A549 (cell line): ENCODE data around the gene SLC20A1. TPM values are rescaled to one million over a fixed set of nuclear protein-coding genes. Genes with fewer than 3 reads are reported as not detected.

Experiments used
- ATAC-seq, 2 experiments: fragments of 200-7000 bp in 1 of 2; fragments of >200 bp in 1 of 2; cut with Nextera tagmentation in 1 of 2; cut with Tn5 transposase in 1 of 2; 3 replicates each; pipeline versions ENCODE4 v1.8.0 to v1.9.1; 2018 to 2020; ENCODE audit warnings: mild to moderate bottlenecking in 1 of 2, moderate library complexity in 1 of 2
- CTCF ChIA-PET: fragments of 300-600 bp; sonication (Branson Sonifier 250); formaldehyde crosslinking; extraction: SDS; loops from one replicate; lab custom pipeline; 2021; ENCODE audit warnings: antibody characterized with exemption, inconsistent platforms; lab: Yijun Ruan, JAX
- POLR2A ChIA-PET: fragments of 350-600 bp; formaldehyde crosslinking; extraction: SDS; loops from one replicate; lab custom pipeline; 2021; ENCODE audit warnings: antibody characterized with exemption, inconsistent platforms; lab: Yijun Ruan, JAX
- DNase-seq, 2 experiments: peaks; one replicate each; pipeline versions ENCODE4 v3.0.0 to v3.0.0-alpha.2; 2011 to 2016; ENCODE audit warnings: low read depth in 1 of 2, low spot score in 1 of 2
- FAIRE-seq: peaks from 2 replicates; lab custom pipeline; 2011; peaks lifted over from hg19 to GRCh38; lab: Jason Lieb, UNC
- H3K27ac ChIP-seq, 2 experiments: fragments of >200 bp; sonication (Bioruptor Twin); formaldehyde crosslinking; 3 replicates each; pipeline ENCODE4 v1.5.1; 2016 to 2017
- H3K4me1 ChIP-seq: fragments of >200 bp; sonication (Bioruptor Twin); formaldehyde crosslinking; 3 replicates; pipeline ENCODE4 v1.6.1; 2016
- H3K4me2 ChIP-seq: fragments of >200 bp; sonication (Bioruptor Twin); formaldehyde crosslinking; 3 replicates; pipeline ENCODE4 v1.6.1; 2016
- H3K4me3 ChIP-seq: fragments of >200 bp; sonication (Bioruptor Twin); formaldehyde crosslinking; 3 replicates; pipeline ENCODE4 v1.5.1; 2016
- H3K9me3 ChIP-seq: fragments of >200 bp; sonication (Bioruptor Twin); formaldehyde crosslinking; 3 replicates; pipeline ENCODE4 v1.6.1; 2016
- ATOH8 ChIP-seq: fragments of 250-450 bp; sonication (Bioruptor Pico); IDR thresholded peaks from 2 replicates; pipeline ENCODE4 v1.5.0; 2020; ENCODE audit warnings: low read depth, mild to moderate bottlenecking, moderate library complexity
- BCL3 ChIP-seq: fragments of >200 bp; sonication (Bioruptor Twin); formaldehyde crosslinking; IDR thresholded peaks from 3 replicates; pipeline ENCODE4 v1.6.1; 2016
- CBX2 ChIP-seq: fragments of 200-600 bp; sonication (generic); IDR thresholded peaks from 2 replicates; pipeline ENCODE4 v1.6.1; 2016; ENCODE audit warnings: low read depth, mild to moderate bottlenecking, borderline replicate concordance
- CEBPB ChIP-seq, 2 experiments: fragments of >200 bp in 1 of 2; sonication (Bioruptor Twin) in 1 of 2; formaldehyde crosslinking in 1 of 2; IDR thresholded peaks; 2 replicates each; pipeline ENCODE4 v1.6.1; 2012 to 2016
- CHD2 ChIP-seq: fragments of 150-350 bp; IDR thresholded peaks from 2 replicates; pipeline ENCODE4 v1.6.1; 2014; ENCODE audit warnings: low read length; ENCODE audit not compliant: partially characterized antibody
- ESRRA ChIP-seq: fragments of 150-350 bp; IDR thresholded peaks from 2 replicates; pipeline ENCODE4 v1.6.1; 2014; ENCODE audit warnings: mild to moderate bottlenecking, low read length, borderline replicate concordance
- FOSL2 ChIP-seq, 2 experiments: fragments of 450-650 bp in 1 of 2; fragments of >200 bp in 1 of 2; sonication (Bioruptor Twin) in 1 of 2; formaldehyde crosslinking; IDR thresholded peaks; 2 replicates each; pipeline versions ENCODE4 v1.5.0 to v1.6.1; 2016 to 2020; ENCODE audit warnings: mild to moderate bottlenecking in 1 of 2, moderate library complexity in 1 of 2
- FOXS1 ChIP-seq: fragments of 250-450 bp; sonication (Bioruptor Pico); IDR thresholded peaks from 2 replicates; pipeline ENCODE4 v1.5.0; 2020; ENCODE audit warnings: mild to moderate bottlenecking, moderate library complexity
- HES2 ChIP-seq: fragments of >200 bp; sonication (Bioruptor Twin); formaldehyde crosslinking; IDR thresholded peaks from 2 replicates; pipeline ENCODE4 v1.6.1; 2016
- JUNB ChIP-seq: fragments of >200 bp; sonication (Bioruptor Twin); formaldehyde crosslinking; IDR thresholded peaks from 2 replicates; pipeline ENCODE4 v1.6.1; 2016
- MAZ ChIP-seq: fragments of 150-350 bp; IDR thresholded peaks from 2 replicates; pipeline ENCODE4 v1.6.1; 2014; ENCODE audit warnings: antibody characterized with exemption, low read depth, low read length, borderline replicate concordance
- PBX3 ChIP-seq: IDR thresholded peaks from 2 replicates; pipeline ENCODE4 v1.6.1; 2012
- RAD21 ChIP-seq, 2 experiments: fragments of >200 bp in 1 of 2; sonication (Bioruptor Twin) in 1 of 2; formaldehyde crosslinking in 1 of 2; IDR thresholded peaks in 1 of 2; conservative IDR thresholded peaks in 1 of 2; 2 replicates in 1 of 2; 3 replicates in 1 of 2; pipeline ENCODE4 v1.6.1; 2012 to 2018; ENCODE audit warnings: inconsistent platforms in 1 of 2
- RCOR1 ChIP-seq: fragments of 150-350 bp; IDR thresholded peaks from 2 replicates; pipeline ENCODE4 v1.6.1; 2014; ENCODE audit warnings: antibody characterized with exemption, low read length, low read depth
- WGBS: methylation state at CpG from one replicate; pipeline ENCODE4 v1.1.6; 2017; ENCODE audit errors: missing lambda C conversion rate; 5-methylcytosine and 5-hydroxymethylcytosine counted together
- polyA plus RNA-seq, 4 experiments: library from polyadenylated mRNA; depleted of rRNA in 3 of 4; stranded (reverse); fragments of >200 nt; fragmentation: RNase III in 1 of 4; extraction: RNeasy Plus Mini Kit Qiagen cat#74134 plus additional on column Dnase treatment in 1 of 4; gene quantifications; 2 replicates in 3 of 4; 3 replicates in 1 of 4; pipeline ENCODE4 v1.2.3, GENCODE V29; 2011 to 2017
- TF ChIP-seq, protein P1 (sequence below): fragments of 450-650 bp; IDR thresholded peaks from 2 replicates; pipeline ENCODE4 v1.6.1; 2014; ENCODE audit warnings: antibody characterized with exemption

Gene SLC20A1
- polyA plus RNA-seq, 2 of the 4 experiments (the other 2 are of a cell fraction): 83.6 to 86.8 TPM

- FAIRE-seq: no peak
- peak in 1 of 2 experiments; percentile 53 for DNase-seq
- ChIA-PET POLR2A (interaction anchor here (0.9 to 5.5 kb wide), 12 partner anchors 9 to 83 kb away, joined by 3 to 68 read pairs (median 8); partner anchors contain the start of gene CHCHD5), CTCF (interaction anchor here (0.7 to 10.3 kb wide), 12 partner anchors 10 to 164 kb away, joined by 3 to 202 read pairs (median 4); no protein-coding TSS in a partner anchor)
- peak overlapping the region; percentile 94 for H3K4me2 ChIP-seq
- H3K27ac ChIP-seq: peak overlapping the region; percentile 98 to 99
- 18% methylated on average over 11 of the region's 11 CpGs for WGBS
- H3K4me1 ChIP-seq: peaks cover 42% of the 10 kb centered on the region
- H3K4me3 ChIP-seq: peak overlapping the region; percentile 98
- no peaks in the 10 kb centered on the region for H3K9me3 ChIP-seq
- TF ChIP-seq JUNB: peak; percentile 44
- peak; percentile 42; the same call in 1 of the 2 replicates for TF ChIP-seq FOSL2 (IDR thresholded peaks at IDR 0.05)
- peak; percentile 60 for TF ChIP-seq FOSL2 (CRISPR knock-in tag; IDR thresholded peaks at IDR 0.05)
- peak; percentile 84 for TF ChIP-seq ESRRA
- TF ChIP-seq, protein P1, sequence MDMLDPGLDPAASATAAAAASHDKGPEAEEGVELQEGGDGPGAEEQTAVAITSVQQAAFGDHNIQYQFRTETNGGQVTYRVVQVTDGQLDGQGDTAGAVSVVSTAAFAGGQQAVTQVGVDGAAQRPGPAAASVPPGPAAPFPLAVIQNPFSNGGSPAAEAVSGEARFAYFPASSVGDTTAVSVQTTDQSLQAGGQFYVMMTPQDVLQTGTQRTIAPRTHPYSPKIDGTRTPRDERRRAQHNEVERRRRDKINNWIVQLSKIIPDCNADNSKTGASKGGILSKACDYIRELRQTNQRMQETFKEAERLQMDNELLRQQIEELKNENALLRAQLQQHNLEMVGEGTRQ: no peak
- peak; percentile 8 to 14; a peak in 4 of 6 replicates for ATAC-seq
Observed at GRCh38 chr2:112644155-112644932, 1.4 kb upstream of the SLC20A1 start.

GRCh38 chr2:112644933-112645309 lies 818 bp upstream of the SLC20A1 start:
- Histone ChIP-seq H3K4me1 (peaks cover 43% of the 10 kb centered on the region), H3K9me3 (no peaks in the 10 kb centered on the region), H3K4me3 (peak overlapping the region; percentile 98), H3K4me2 (peak overlapping the region; percentile 94), H3K27ac (peak overlapping the region; percentile 98 to 99)
- WGBS: under 1% methylated on average over 11 of the region's 11 CpGs
- FAIRE-seq: no peak
- TF ChIP-seq FOXS1 (CRISPR knock-in tag) (no peak), BCL3 (no peak), MAZ (no peak), RCOR1 (no peak), RAD21 (conservative IDR thresholded peaks at IDR 0.05 in 1 of 2, IDR thresholded peaks at IDR 0.05 in 1 of 2) (no peak), PBX3 (no peak), HES2 (no peak), CEBPB (IDR thresholded peaks at IDR 0.05) (no peak), CHD2 (no peak), CBX2 (no peak), ATOH8 (CRISPR knock-in tag) (no peak)
- CTCF ChIA-PET: interaction anchor here (0.8 to 10.3 kb wide), 16 partner anchors 10 to 91 kb away, joined by 3 to 202 read pairs (median 4); no protein-coding TSS in a partner anchor
- POLR2A ChIA-PET: interaction anchor here (0.9 to 5.5 kb wide), 14 partner anchors 10 to 83 kb away, joined by 3 to 68 read pairs (median 8); partner anchors contain the start of gene CHCHD5
- no peak for DNase-seq
- peak in 1 of 2 experiments; percentile 44; a peak in 4 of 6 replicates for ATAC-seq
